Stimulated activated CD4-positive, alpha-beta T cell treated with anti-CD3 and anti-CD28 coated beads, Interleukin-15, amount 100 ng/mL, for 48 hours (primary cell): ENCODE measurements around the gene ADAP1.
"Not testable (repeated sequence)": the region's sequence is repeated elsewhere in the genome, so short reads cannot be mapped to it uniquely, and the experiment has no call there.

Experiments used
- DNase-seq, 2 donors: peaks; one replicate each; pipeline ENCODE4 v3.0.0-alpha.2; 2020; ENCODE audit warnings: low read depth in 2 of 2

The ADAP1 gene

GRCh38 chr7:959271-959670 is 4.8 kb upstream of the ADAP1 start:
- DNase-seq = no peak

DNA sequence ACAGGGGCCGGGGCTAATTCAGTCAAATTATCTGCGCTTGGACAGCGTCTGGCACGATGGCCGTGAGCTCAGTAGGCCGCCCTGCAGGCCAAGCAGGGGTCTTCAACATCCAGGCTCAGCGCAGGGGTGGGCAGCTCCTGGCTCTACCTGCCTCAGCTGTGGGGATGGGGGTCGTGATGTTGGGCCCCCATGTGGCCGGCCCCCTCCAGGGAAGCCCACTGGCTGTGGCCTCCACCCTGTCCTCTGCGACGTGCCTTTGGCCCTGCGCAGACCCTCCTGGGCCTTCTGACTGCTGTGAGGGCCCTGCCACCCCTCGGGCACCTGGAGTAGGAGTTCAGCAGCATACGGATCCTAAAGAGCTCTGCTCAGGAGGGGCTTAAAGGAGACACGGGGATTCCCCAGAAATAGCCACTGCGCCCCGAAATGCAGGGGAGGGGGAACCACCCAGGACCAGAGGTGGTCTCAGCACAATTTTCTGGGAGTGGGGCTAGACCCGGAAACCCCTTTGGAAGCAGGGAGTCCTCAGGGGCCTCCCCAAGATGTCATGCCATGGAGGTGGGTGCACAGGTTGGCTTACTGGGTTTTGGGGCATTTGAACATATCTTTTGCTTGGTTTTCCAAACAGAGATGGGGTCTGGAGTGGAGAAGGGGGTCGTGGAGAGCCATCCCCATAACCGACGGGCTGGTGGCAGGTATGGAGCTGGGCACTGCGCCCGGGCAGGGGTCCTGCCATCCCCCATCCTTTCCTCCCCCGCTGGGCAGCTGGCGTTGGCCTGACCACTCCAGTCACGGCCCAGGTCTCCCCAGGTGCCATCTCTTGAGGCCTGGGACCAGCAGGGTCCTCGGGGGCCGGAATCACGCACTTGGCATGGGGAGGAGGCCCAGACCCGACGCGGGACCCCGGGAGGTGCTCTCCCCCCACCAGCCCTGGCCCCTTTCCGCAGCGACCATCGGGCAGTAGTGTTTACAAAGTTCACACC is 4.0 kb upstream of the ADAP1 start:
- DNase-seq = no peak

DNA sequence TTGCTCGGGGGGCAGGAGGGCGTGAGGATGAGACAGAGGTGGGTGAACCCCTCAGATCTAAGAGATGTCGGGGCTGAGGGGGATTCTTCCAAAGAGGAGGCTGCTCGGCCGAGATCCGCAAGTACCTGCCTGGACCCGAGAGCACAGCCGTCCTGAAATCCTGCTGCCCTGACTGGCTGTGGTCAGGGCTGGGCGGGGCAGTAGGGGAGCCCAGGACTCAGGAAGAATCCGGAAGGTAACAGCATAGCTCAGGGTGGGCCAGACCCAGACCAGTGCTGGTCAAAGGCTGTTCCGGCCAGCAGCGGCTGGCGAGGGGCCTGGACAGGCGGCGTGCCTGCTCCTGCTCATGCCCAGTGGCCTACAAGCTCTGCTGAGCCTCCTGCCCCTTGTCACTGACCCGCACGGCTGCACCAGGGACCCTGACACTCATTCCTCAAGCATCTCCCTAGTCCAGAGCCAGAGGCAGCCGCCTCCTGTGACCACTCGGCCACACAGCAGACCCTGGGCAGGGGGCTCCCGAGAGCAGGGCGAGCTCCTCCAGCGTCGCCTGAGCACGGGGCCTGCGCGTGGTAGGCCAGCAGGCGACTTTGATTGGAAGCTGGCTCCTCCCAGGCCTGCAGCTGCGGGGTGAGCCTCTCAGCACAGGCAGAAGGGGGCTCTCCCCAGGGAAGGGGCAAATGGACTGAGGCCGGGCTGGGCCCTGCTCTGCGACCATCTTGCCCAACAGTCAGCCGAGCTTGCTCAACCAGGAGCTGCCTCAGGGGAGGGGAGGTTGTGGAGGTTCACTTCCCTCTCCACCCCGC is 3.1 kb upstream of the ADAP1 start:
- no peak for DNase-seq

DNA sequence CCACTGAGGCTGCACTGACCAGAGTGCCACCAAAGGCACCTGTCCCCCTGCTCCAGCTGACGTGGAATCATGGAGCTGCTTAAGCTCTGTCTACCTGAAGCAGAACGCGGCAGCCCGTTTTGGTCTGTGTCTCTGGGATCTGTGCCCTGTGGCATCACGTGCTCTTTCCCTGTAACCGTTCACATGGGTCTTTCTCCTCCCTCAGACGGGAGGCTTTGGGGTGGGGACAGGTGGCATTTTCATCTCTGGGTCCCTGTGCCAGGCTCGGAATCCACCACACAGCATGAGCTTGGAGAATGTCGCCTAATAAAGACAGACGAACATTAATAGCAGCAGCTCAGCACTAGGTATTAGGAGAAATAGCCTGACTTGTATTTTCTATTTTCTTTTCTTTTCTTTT is 1.6 kb upstream of the ADAP1 start:
- DNase-seq = no peak

- DNase-seq = no peak
Observed at GRCh38 chr7:953547-954327, 743 bp downstream of the ADAP1 start.

GRCh38 chr7:952548-953441 is 1.7 kb downstream of the ADAP1 start:
- no peak for DNase-seq

GRCh38 chr7:951881-952547 is 2.5 kb downstream of the ADAP1 start:
- DNase-seq = no peak

- no peak for DNase-seq
Observed at GRCh38 chr7:949021-949934, 5.2 kb downstream of the ADAP1 start.

DNA sequence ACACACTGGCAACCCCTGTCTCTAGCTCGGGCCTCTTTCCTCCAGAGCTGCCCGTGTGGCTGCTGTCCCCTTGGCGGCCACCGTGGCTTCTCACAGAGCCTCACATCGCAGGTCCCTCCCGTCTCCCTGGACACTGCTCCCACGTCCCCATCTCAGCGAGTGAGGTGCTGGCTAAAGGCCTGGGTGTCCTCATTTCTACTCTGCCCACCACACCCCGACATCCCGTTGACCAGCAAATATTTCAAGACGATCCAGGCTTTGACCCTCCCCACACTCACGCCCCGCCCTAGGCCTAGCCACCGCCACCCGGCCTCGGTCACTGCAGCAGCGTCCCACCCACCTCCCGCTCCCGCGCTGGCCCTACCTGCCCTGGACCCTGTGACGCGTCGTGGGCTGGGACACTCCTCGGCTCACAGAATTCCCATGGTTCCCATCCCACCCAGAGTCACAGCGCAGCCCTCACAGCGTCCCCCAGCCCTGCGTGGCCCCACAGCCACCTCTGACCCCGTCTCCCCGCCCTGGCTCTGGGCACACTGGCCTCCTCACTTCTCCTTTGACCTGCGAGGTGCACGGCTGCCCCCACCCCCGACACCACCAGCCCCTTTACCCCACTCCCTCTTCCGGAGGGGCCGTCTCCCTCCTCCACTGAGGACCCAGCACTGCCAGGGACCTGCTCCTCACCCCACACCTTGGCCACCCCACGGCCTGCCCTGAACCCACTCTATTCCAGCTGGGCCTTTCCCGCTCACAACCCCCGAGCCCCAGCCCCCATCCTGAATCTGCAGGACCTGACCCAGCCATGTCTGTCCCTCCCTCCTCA is 6.9 kb downstream of the ADAP1 start:
- no peak for DNase-seq

GRCh38 chr7:946256-946996 is 8.1 kb downstream of the ADAP1 start:
- no peak for DNase-seq

- DNase-seq = no peak
Observed at GRCh38 chr7:945556-946255, 8.8 kb downstream of the ADAP1 start.

DNA sequence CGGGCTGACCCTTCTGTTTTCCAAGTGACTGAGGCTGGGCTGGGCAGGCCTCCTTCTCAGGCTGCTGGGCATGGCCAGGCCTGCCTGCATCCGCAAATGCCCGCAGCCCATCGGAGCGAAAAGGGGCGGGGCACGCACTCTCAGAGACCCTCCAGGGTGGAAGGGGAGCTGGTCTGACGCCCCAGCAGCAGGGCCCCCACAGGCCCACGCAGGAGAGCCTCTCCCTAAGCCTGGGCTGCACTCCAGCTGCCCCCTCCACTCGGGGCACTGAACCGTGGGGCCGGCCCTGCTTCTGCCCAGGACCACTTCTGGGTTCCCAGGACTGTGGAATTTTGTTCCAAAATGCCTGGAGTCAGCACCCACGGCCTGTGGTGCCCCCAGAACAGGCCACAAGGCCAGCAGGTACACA is 9.3 kb downstream of the ADAP1 start:
- no peak for DNase-seq

DNA sequence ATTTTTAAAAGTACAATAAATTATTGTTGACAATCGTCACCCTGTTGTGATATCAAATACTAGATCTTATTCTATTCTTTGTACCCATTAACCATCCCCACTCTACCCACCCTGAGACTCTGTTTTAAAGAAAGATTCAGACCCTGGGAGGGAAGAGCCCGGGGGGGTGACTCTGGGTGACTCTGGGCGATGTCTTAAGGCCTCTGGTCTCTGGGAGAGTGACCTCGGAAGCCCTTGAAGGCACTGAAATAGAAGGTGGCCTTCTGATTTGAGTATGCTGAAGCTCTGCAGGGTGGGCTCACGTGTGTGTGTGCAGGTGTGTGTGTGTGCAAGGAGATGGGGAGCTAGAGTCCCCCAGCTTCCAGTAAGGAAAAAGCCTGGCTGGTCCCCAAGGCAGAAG is 9.7 kb downstream of the ADAP1 start:
- DNase-seq = no peak

GRCh38 chr7:943793-944192 is 10.7 kb downstream of the ADAP1 start:
- not testable (repeated sequence) for DNase-seq

- DNase-seq = no peak
Observed at GRCh38 chr7:940599-941408, 13.7 kb downstream of the ADAP1 start.

- DNase-seq = no peak
Observed at GRCh38 chr7:939843-940242, 14.6 kb downstream of the ADAP1 start.
